Measurements from ENCODE around the gene PIGB. TPM values are rescaled to one million over a fixed set of nuclear protein-coding genes. Genes with fewer than 3 reads are reported as not detected.

Gene PIGB
- total and polyA plus RNA-seq, 2 donors (not counting 1 experiment from before 2014, with no cell fraction given): 18.8 to 27.4 TPM

DNA sequence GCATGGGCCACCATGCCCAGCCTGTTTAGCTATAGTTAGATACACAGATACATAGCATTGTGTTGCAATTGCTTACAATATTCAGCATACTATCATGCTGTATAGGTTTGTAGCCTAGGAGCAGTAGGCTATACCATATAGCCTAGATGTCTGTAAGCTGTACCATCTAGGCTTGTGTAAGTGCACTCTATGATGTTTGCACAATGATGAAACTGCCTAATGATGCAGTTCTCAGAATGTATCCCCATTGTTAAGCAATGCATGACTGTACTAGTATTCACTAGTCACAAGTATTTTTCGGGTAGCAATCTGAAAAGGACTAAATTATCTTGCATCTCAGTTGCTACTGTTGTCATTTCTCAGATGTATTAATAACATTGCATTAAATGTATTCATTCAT is 16.0 kb downstream of the PIGB start:
- Histone ChIP-seq H3K4me3 (replicated peaks in 1 of 4; ENCODE audit: control extremely low read depth in 1 of 4, insufficient read depth in 1 of 4, low read depth in 3 of 4, low read length in 4 of 4) (no peak overlapping the region), H3K27ac (ENCODE audit: insufficient read depth, low read length) (peak overlapping the region; percentile 13), H4K20me1 (ENCODE audit: control insufficient read depth, extremely low read depth, insufficient read depth, low read length) (no peaks in the 10 kb centered on the region), H3K9me3 (ENCODE audit: control insufficient read depth, insufficient read depth, low read depth, low read length) (no peaks in the 10 kb centered on the region), H3K27me3 (ENCODE audit: control insufficient read depth, insufficient read depth, low read length) (no peaks in the 10 kb centered on the region), H3K36me3 (ENCODE audit: control insufficient read depth, insufficient read depth, low read length) (no peaks in the 10 kb centered on the region), H3K4me1 (ENCODE audit: control insufficient read depth, extremely low read depth, insufficient read depth, low read length) (no peaks in the 10 kb centered on the region), H2AFZ (ENCODE audit: low read length) (no peak overlapping the region), H3K9ac (ENCODE audit: insufficient read depth, low read length) (no peak overlapping the region), H3K79me2 (ENCODE audit: control insufficient read depth, insufficient read depth, low read length) (no peaks in the 10 kb centered on the region), H3K4me2 (ENCODE audit: extremely low read depth, insufficient read depth, low read length) (no peak overlapping the region)
- peak; percentile 20 to 56 for DNase-seq (ENCODE audit: low read depth in 2 of 2)
- TF ChIP-seq, protein P1, sequence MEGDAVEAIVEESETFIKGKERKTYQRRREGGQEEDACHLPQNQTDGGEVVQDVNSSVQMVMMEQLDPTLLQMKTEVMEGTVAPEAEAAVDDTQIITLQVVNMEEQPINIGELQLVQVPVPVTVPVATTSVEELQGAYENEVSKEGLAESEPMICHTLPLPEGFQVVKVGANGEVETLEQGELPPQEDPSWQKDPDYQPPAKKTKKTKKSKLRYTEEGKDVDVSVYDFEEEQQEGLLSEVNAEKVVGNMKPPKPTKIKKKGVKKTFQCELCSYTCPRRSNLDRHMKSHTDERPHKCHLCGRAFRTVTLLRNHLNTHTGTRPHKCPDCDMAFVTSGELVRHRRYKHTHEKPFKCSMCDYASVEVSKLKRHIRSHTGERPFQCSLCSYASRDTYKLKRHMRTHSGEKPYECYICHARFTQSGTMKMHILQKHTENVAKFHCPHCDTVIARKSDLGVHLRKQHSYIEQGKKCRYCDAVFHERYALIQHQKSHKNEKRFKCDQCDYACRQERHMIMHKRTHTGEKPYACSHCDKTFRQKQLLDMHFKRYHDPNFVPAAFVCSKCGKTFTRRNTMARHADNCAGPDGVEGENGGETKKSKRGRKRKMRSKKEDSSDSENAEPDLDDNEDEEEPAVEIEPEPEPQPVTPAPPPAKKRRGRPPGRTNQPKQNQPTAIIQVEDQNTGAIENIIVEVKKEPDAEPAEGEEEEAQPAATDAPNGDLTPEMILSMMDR (conservative IDR thresholded peaks at IDR 0.05 in 1 of 2, IDR thresholded peaks at IDR 0.05 in 1 of 2; ENCODE audit: low read depth in 1 of 2, low read length in 2 of 2): no peak
- TF ChIP-seq EZH2 (IDR thresholded peaks at IDR 0.05; ENCODE audit: low read length, missing control alignments): no peak

DNA sequence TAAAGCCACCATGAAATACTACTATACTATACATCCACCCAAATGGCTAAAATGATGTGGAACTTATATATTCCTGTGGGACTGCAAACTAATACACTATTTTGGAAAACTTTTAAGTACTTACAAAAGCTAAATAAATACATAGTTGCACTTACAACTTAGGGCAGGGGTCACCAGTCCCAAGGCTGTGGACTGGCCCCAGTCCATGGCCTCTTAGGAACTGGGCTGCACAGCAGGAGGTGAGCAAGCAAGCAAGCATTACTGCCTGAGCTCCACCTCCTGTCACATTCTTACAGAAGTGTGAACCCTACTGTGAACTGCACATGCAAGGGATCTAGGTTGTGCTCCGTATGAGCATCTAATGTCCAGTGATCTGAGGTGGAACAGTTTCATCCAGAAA is 18.1 kb downstream of the PIGB start:
- no peaks in the 10 kb centered on the region for H3K36me3 ChIP-seq (ENCODE audit: control insufficient read depth, insufficient read depth, low read length)
- H4K20me1 ChIP-seq (ENCODE audit: control insufficient read depth, extremely low read depth, insufficient read depth, low read length): no peaks in the 10 kb centered on the region
- no peaks in the 10 kb centered on the region for H3K4me1 ChIP-seq (ENCODE audit: control insufficient read depth, extremely low read depth, insufficient read depth, low read length)
- DNase-seq (ENCODE audit: low read depth in 2 of 2): no peak
- peak overlapping the region; percentile 15 for H3K4me2 ChIP-seq (ENCODE audit: extremely low read depth, insufficient read depth, low read length)
- no peak overlapping the region for H3K4me3 ChIP-seq (replicated peaks in 1 of 4; ENCODE audit: control extremely low read depth in 1 of 4, insufficient read depth in 1 of 4, low read depth in 3 of 4, low read length in 4 of 4)
- no peak overlapping the region for H2AFZ ChIP-seq (ENCODE audit: low read length)
- H3K27ac ChIP-seq (ENCODE audit: insufficient read depth, low read length): no peak overlapping the region
- H3K79me2 ChIP-seq (ENCODE audit: control insufficient read depth, insufficient read depth, low read length): no peaks in the 10 kb centered on the region
- no peak overlapping the region for H3K9ac ChIP-seq (ENCODE audit: insufficient read depth, low read length)
- H3K27me3 ChIP-seq (ENCODE audit: control insufficient read depth, insufficient read depth, low read length): no peaks in the 10 kb centered on the region
- TF ChIP-seq, protein P1 (conservative IDR thresholded peaks at IDR 0.05 in 1 of 2, IDR thresholded peaks at IDR 0.05 in 1 of 2; ENCODE audit: low read depth in 1 of 2, low read length in 2 of 2): no peak
- TF ChIP-seq EZH2 (IDR thresholded peaks at IDR 0.05; ENCODE audit: low read length, missing control alignments): no peak
- no peaks in the 10 kb centered on the region for H3K9me3 ChIP-seq (ENCODE audit: control insufficient read depth, insufficient read depth, low read depth, low read length)

DNA sequence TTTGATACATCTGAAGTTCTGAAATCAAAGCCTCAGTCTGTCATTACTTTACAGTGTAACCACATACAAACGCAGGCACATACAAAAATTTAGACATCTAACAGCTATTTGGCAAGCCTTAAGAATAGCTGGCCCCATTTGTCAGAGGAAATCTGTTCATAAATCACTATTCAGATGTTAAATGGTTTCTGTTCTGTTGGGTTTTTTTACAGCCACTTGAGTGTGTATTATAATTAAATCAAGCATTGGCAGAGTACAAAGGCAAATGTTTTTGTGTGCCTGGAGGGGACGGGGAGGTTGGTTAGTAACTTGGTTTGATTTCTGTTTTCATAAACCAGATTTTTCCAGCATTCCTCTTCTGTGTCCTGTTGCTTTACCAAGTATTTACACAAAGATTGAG is 24.1 kb downstream of the PIGB start:
- no peak overlapping the region for H2AFZ ChIP-seq (ENCODE audit: low read length)
- no peak for TF ChIP-seq EZH2 (IDR thresholded peaks at IDR 0.05; ENCODE audit: low read length, missing control alignments)
- DNase-seq (ENCODE audit: low read depth in 2 of 2): peak in 1 of 2 donors; percentile 28
- H3K27me3 ChIP-seq (ENCODE audit: control insufficient read depth, insufficient read depth, low read length): no peaks in the 10 kb centered on the region
- H3K4me2 ChIP-seq (ENCODE audit: extremely low read depth, insufficient read depth, low read length): no peak overlapping the region
- no peaks in the 10 kb centered on the region for H3K9me3 ChIP-seq (ENCODE audit: control insufficient read depth, insufficient read depth, low read depth, low read length)
- no peak overlapping the region for H3K27ac ChIP-seq (ENCODE audit: insufficient read depth, low read length)
- H3K9ac ChIP-seq (ENCODE audit: insufficient read depth, low read length): no peak overlapping the region
- H3K36me3 ChIP-seq (ENCODE audit: control insufficient read depth, insufficient read depth, low read length): peaks cover under 1% of the 10 kb centered on the region
- peaks cover 2% of the 10 kb centered on the region for H3K4me1 ChIP-seq (ENCODE audit: control insufficient read depth, extremely low read depth, insufficient read depth, low read length)
- no peaks in the 10 kb centered on the region for H3K79me2 ChIP-seq (ENCODE audit: control insufficient read depth, insufficient read depth, low read length)
- H3K4me3 ChIP-seq (replicated peaks in 1 of 4; ENCODE audit: control extremely low read depth in 1 of 4, insufficient read depth in 1 of 4, low read depth in 3 of 4, low read length in 4 of 4): no peak overlapping the region
- H4K20me1 ChIP-seq (ENCODE audit: control insufficient read depth, extremely low read depth, insufficient read depth, low read length): no peaks in the 10 kb centered on the region

Measured in fibroblast of lung (primary cell).